HEK293 (cell line): ENCODE data around the gene CPA5.
A peak's percentile ranks its signal among the peaks of the same experiment; 100 is the strongest.

Experiments
- CTCF ChIA-PET: fragments of 350-600 bp; formaldehyde crosslinking; extraction: SDS; loops from one replicate; lab custom pipeline; 2021; ENCODE audit warnings: antibody characterized with exemption; lab: Yijun Ruan, JAX
- POLR2A ChIA-PET: fragments of 300-600 bp; formaldehyde crosslinking; extraction: SDS; loops from one replicate; lab custom pipeline; 2020; ENCODE audit warnings: antibody characterized with exemption, inconsistent platforms; lab: Yijun Ruan, JAX
- H3K27ac ChIP-seq: fragments of 200-500 bp; sonication (Bioruptor generic); 2 replicates; pipeline ENCODE4 v1.5.1; 2014; ENCODE audit warnings: low read depth, low read length, control low read depth, inconsistent platforms; ENCODE audit errors: extremely low read depth
- H3K36me3 ChIP-seq, 2 experiments: fragments of 200-500 bp in 1 of 2; sonication (Bioruptor generic) in 1 of 2; 1 replicate in 1 of 2; 2 replicates in 1 of 2; pipeline ENCODE4 v1.5.1; 2014 to 2017; ENCODE audit warnings: inconsistent platforms in 2 of 2, low read length in 2 of 2; ENCODE audit not compliant: control insufficient read depth in 2 of 2, insufficient read depth in 1 of 2
- H3K4me1 ChIP-seq: fragments of 200-500 bp; sonication (Bioruptor generic); 2 replicates; pipeline ENCODE4 v1.5.1; 2014; ENCODE audit warnings: mild to moderate bottlenecking, low read length, inconsistent platforms; ENCODE audit not compliant: control insufficient read depth, insufficient read depth
- H3K4me3 ChIP-seq: 2 replicates; pipeline ENCODE4 v1.5.1; 2011; ENCODE audit warnings: low read depth, mild to moderate bottlenecking, control low read depth, low read length, moderate library complexity
- H3K9me3 ChIP-seq: fragments of 200-500 bp; sonication (Bioruptor generic); 2 replicates; pipeline ENCODE4 v1.5.1; 2014; ENCODE audit warnings: low read depth, low read length, inconsistent platforms; ENCODE audit not compliant: control insufficient read depth, insufficient read depth
- GFI1B ChIP-seq: fragments of 450-650 bp; formaldehyde crosslinking; IDR thresholded peaks from 2 replicates; pipeline ENCODE4 v1.5.1; 2016; ENCODE audit warnings: missing biosample characterization, missing genetic modification characterization
- KLF9 ChIP-seq: fragments of 450-650 bp; formaldehyde crosslinking; IDR thresholded peaks from 2 replicates; pipeline ENCODE4 v1.5.1; 2016; ENCODE audit warnings: missing biosample characterization, missing genetic modification characterization, low read depth
- ZIC2 ChIP-seq: fragments of 450-650 bp; formaldehyde crosslinking; IDR thresholded peaks from 2 replicates; pipeline ENCODE4 v1.5.1; 2016; ENCODE audit warnings: missing biosample characterization, missing genetic modification characterization
- ZNF133 ChIP-seq: fragments of 450-650 bp; formaldehyde crosslinking; IDR thresholded peaks from 2 replicates; pipeline ENCODE4 v1.5.1; 2016; ENCODE audit warnings: missing biosample characterization, missing genetic modification characterization
- ZNF169 ChIP-seq: fragments of 450-650 bp; formaldehyde crosslinking; IDR thresholded peaks from 2 replicates; pipeline ENCODE4 v1.5.1; 2016; ENCODE audit warnings: missing biosample characterization, missing genetic modification characterization
- ZNF2 ChIP-seq: fragments of 450-650 bp; formaldehyde crosslinking; IDR thresholded peaks from 2 replicates; pipeline ENCODE4 v1.5.1; 2016; ENCODE audit warnings: missing biosample characterization, missing genetic modification characterization
- ZNF202 ChIP-seq: fragments of 450-650 bp; formaldehyde crosslinking; IDR thresholded peaks from 2 replicates; pipeline ENCODE4 v1.5.1; 2016; ENCODE audit warnings: missing biosample characterization, missing genetic modification characterization, borderline replicate concordance
- ZNF23 ChIP-seq: fragments of 450-650 bp; formaldehyde crosslinking; IDR thresholded peaks from 2 replicates; pipeline ENCODE4 v1.5.1; 2016; ENCODE audit warnings: missing biosample characterization, missing genetic modification characterization, borderline replicate concordance
- ZNF24 ChIP-seq: fragments of 450-650 bp; formaldehyde crosslinking; IDR thresholded peaks from 2 replicates; pipeline ENCODE4 v1.5.1; 2016; ENCODE audit warnings: missing biosample characterization, missing genetic modification characterization
- ZNF248 ChIP-seq: fragments of 450-650 bp; formaldehyde crosslinking; IDR thresholded peaks from 2 replicates; pipeline ENCODE4 v1.5.1; 2017; ENCODE audit warnings: missing biosample characterization, missing genetic modification characterization
- ZNF48 ChIP-seq: fragments of 450-650 bp; formaldehyde crosslinking; IDR thresholded peaks from 2 replicates; pipeline ENCODE4 v1.5.1; 2016; ENCODE audit warnings: missing biosample characterization, missing genetic modification characterization
- ZNF596 ChIP-seq: fragments of 450-650 bp; IDR thresholded peaks from 2 replicates; pipeline ENCODE4 v1.5.0; 2018; ENCODE audit warnings: missing biosample characterization, mild to moderate bottlenecking, missing genetic modification characterization, moderate library complexity
- ZSCAN30 ChIP-seq: fragments of 450-650 bp; IDR thresholded peaks from 2 replicates; pipeline ENCODE4 v1.5.1; 2018; ENCODE audit warnings: missing biosample characterization, mild to moderate bottlenecking, missing genetic modification characterization, moderate library complexity
- TF ChIP-seq, protein P1 (sequence below): fragments of 450-650 bp; formaldehyde crosslinking; IDR thresholded peaks from 2 replicates; pipeline ENCODE4 v1.5.1; 2017; ENCODE audit warnings: missing biosample characterization, mild to moderate bottlenecking, missing genetic modification characterization, moderate library complexity
- TF ChIP-seq, protein P2 (sequence below): fragments of 450-650 bp; formaldehyde crosslinking; IDR thresholded peaks from 2 replicates; pipeline ENCODE4 v1.5.1; 2016; ENCODE audit warnings: missing biosample characterization, missing genetic modification characterization
- TF ChIP-seq, protein P3 (sequence below): fragments of 450-650 bp; formaldehyde crosslinking; IDR thresholded peaks from 2 replicates; pipeline ENCODE4 v1.5.1; 2017; ENCODE audit warnings: missing biosample characterization, missing genetic modification characterization
- TF ChIP-seq, protein P4 (sequence below): fragments of 450-650 bp; formaldehyde crosslinking; IDR thresholded peaks from 2 replicates; pipeline ENCODE4 v1.5.1; 2016; ENCODE audit warnings: missing biosample characterization, missing genetic modification characterization
- TF ChIP-seq, protein P5 (sequence below): fragments of 450-650 bp; formaldehyde crosslinking; IDR thresholded peaks from 2 replicates; pipeline ENCODE4 v1.5.1; 2016; ENCODE audit warnings: missing biosample characterization, missing genetic modification characterization
- TF ChIP-seq, protein P6 (sequence below): fragments of 450-650 bp; formaldehyde crosslinking; IDR thresholded peaks from 2 replicates; pipeline ENCODE4 v1.5.1; 2016; ENCODE audit warnings: missing biosample characterization, missing genetic modification characterization

The CPA5 gene

DNA sequence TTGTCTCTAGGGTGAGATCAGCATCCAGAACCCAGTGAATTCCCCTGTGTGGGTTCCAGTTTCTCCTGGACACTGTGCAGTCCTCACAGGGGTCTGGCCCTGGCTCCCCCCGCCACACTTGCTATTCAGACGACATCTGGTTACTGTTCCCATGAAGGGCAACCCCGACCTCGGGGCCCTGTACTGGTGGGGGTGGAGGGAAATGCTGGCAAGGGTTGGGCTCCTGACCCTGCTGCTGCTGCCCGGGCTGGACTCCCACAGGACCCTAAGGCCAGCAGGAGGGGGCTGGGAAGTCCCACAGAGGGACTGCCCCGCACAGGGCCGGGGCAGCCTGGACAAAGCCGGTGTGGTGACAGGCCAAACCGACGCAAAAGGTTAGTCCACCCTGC is 34.9 kb downstream of the CPA5 start (continued):
- TF ChIP-seq, protein P1, sequence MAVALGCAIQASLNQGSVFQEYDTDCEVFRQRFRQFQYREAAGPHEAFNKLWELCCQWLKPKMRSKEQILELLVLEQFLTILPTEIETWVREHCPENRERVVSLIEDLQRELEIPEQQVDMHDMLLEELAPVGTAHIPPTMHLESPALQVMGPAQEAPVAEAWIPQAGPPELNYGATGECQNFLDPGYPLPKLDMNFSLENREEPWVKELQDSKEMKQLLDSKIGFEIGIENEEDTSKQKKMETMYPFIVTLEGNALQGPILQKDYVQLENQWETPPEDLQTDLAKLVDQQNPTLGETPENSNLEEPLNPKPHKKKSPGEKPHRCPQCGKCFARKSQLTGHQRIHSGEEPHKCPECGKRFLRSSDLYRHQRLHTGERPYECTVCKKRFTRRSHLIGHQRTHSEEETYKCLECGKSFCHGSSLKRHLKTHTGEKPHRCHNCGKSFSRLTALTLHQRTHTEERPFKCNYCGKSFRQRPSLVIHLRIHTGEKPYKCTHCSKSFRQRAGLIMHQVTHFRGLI (tag by site-specific recombination) = no peak
- TF ChIP-seq ZNF48 = no peak
- TF ChIP-seq, all 188 proteins: peak for 0

DNA sequence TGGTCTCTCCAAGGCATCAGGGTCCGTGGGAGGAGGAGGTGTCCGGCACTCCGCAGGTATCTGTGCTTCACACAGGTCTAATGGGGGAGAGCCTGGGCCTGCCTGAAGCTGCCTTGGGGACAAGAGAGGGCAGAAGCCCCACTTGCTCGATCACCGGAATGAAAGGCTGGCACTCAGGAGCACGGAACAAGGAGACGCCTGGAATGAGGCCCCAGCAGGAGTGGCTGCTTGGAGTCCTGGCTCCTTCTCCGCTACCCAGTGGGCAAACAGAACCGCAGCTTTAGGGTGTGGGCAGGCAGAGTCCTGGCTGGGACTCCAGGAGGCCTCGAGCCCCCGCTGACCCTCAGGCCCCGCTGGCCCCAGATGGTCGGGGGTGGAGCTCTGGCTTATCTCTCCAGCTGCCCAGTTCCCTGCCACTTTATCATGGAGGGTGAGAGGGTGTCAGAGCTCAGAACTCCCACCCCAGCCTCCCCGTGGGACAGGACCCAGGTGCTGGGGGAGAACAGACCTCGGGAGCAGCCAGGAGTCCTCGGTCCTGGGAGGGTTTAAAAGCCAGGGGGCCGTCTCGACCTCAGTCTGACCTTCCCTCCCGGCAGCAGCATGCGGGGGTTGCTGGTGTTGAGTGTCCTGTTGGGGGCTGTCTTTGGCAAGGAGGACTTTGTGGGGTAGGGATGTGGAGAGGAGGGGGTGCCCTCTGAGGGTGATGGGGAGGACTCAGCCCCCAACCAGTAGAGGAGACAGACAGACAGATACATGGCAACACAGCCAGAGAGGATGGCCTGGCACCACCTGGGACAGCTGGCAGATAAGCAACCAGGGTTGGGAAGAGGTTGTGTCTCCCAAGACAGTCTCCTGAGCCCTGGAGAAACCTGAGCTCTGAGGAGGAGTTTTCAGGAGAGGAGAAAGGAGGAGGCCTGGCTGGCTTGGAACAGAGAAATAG is 35.6 kb downstream of the CPA5 start, which contains the start of gene CPA1:
Gene CPA1 (plus strand): TSS at position 574 of the 940 bp plus-strand sequence. CDS start 27 bp downstream, at position 601.
- Histone ChIP-seq H3K4me3 (no peak within 1 kb of the TSS), H3K36me3 (no peaks in the 10 kb centered on the region), H3K4me1 (no peaks in the 10 kb centered on the region), H3K27ac (no peak within 1 kb of the TSS), H3K9me3 (no peaks in the 10 kb centered on the region)
- POLR2A ChIA-PET = no interaction called here
- CTCF ChIA-PET = interaction anchor here (0.6 to 0.7 kb wide), 2 partner anchors 156 to 627 kb away, joined by 3 to 5 read pairs; no protein-coding TSS in a partner anchor
- TF ChIP-seq, protein P2, sequence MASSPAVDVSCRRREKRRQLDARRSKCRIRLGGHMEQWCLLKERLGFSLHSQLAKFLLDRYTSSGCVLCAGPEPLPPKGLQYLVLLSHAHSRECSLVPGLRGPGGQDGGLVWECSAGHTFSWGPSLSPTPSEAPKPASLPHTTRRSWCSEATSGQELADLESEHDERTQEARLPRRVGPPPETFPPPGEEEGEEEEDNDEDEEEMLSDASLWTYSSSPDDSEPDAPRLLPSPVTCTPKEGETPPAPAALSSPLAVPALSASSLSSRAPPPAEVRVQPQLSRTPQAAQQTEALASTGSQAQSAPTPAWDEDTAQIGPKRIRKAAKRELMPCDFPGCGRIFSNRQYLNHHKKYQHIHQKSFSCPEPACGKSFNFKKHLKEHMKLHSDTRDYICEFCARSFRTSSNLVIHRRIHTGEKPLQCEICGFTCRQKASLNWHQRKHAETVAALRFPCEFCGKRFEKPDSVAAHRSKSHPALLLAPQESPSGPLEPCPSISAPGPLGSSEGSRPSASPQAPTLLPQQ (tag by site-specific recombination) = no peak
- no peak for TF ChIP-seq ZNF23
- TF ChIP-seq ZNF596 (tag by site-specific recombination) = no peak
- no peak for TF ChIP-seq ZNF24 (tag by site-specific recombination)
- TF ChIP-seq ZIC2 = peak; percentile 28; the same call in 1 of the 2 replicates
- TF ChIP-seq, protein P3, sequence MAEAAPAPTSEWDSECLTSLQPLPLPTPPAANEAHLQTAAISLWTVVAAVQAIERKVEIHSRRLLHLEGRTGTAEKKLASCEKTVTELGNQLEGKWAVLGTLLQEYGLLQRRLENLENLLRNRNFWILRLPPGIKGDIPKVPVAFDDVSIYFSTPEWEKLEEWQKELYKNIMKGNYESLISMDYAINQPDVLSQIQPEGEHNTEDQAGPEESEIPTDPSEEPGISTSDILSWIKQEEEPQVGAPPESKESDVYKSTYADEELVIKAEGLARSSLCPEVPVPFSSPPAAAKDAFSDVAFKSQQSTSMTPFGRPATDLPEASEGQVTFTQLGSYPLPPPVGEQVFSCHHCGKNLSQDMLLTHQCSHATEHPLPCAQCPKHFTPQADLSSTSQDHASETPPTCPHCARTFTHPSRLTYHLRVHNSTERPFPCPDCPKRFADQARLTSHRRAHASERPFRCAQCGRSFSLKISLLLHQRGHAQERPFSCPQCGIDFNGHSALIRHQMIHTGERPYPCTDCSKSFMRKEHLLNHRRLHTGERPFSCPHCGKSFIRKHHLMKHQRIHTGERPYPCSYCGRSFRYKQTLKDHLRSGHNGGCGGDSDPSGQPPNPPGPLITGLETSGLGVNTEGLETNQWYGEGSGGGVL (tag by site-specific recombination) = 0 out of 2 replicates have a peak, but pooled peaks have one; percentile 9
- TF ChIP-seq, protein P4, sequence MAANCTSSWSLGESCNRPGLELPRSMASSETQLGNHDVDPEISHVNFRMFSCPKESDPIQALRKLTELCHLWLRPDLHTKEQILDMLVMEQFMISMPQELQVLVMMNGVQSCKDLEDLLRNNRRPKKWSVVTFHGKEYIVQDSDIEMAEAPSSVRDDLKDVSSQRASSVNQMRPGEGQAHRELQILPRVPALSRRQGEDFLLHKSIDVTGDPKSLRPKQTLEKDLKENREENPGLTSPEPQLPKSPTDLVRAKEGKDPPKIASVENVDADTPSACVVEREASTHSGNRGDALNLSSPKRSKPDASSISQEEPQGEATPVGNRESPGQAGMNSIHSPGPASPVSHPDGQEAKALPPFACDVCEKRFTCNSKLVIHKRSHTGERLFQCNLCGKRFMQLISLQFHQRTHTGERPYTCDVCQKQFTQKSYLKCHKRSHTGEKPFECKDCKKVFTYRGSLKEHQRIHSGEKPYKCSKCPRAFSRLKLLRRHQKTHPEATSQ (tag by site-specific recombination) = no peak
- TF ChIP-seq ZSCAN30 (tag by site-specific recombination) = no peak

DNA sequence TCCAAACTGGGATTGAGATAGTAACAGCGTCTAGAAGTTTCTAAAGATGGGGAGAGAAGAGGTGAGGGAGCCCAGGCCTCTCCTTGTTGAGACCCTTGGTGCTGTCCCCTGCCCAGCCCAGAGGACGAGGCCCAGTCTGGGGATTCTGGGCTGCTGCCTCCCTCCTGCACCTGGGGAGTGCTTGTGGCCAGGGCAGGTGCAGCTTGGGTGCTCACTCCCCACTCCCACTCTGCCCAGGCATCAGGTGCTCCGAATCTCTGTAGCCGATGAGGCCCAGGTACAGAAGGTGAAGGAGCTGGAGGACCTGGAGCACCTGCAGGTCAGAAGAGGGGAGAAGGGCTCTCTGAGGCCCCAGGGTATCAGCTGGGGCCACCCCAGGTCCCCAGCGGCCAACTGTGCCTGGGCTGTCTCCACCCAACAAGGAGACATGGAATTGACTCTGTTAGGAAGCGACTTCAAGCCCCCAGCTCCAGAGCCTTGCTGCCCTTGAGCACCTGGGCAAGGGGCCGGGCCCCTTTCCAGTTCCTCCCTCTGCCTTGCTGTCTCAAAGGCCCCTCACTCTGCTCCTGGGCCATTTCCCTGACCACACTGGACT is 36.3 kb downstream of the CPA5 start:
- POLR2A ChIA-PET = no interaction called here
- H3K9me3 ChIP-seq = no peaks in the 10 kb centered on the region
- CTCF ChIA-PET = interaction anchor here (0.6 to 0.7 kb wide), 2 partner anchors 155 to 628 kb away, joined by 3 to 5 read pairs; no protein-coding TSS in a partner anchor
- H3K36me3 ChIP-seq = no peaks in the 10 kb centered on the region
- no peak overlapping the region for H3K4me3 ChIP-seq
- H3K4me1 ChIP-seq = no peaks in the 10 kb centered on the region
- no peak overlapping the region for H3K27ac ChIP-seq
- TF ChIP-seq, protein P5, sequence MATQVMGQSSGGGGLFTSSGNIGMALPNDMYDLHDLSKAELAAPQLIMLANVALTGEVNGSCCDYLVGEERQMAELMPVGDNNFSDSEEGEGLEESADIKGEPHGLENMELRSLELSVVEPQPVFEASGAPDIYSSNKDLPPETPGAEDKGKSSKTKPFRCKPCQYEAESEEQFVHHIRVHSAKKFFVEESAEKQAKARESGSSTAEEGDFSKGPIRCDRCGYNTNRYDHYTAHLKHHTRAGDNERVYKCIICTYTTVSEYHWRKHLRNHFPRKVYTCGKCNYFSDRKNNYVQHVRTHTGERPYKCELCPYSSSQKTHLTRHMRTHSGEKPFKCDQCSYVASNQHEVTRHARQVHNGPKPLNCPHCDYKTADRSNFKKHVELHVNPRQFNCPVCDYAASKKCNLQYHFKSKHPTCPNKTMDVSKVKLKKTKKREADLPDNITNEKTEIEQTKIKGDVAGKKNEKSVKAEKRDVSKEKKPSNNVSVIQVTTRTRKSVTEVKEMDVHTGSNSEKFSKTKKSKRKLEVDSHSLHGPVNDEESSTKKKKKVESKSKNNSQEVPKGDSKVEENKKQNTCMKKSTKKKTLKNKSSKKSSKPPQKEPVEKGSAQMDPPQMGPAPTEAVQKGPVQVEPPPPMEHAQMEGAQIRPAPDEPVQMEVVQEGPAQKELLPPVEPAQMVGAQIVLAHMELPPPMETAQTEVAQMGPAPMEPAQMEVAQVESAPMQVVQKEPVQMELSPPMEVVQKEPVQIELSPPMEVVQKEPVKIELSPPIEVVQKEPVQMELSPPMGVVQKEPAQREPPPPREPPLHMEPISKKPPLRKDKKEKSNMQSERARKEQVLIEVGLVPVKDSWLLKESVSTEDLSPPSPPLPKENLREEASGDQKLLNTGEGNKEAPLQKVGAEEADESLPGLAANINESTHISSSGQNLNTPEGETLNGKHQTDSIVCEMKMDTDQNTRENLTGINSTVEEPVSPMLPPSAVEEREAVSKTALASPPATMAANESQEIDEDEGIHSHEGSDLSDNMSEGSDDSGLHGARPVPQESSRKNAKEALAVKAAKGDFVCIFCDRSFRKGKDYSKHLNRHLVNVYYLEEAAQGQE (tag by site-specific recombination) = no peak
- TF ChIP-seq, protein P6, sequence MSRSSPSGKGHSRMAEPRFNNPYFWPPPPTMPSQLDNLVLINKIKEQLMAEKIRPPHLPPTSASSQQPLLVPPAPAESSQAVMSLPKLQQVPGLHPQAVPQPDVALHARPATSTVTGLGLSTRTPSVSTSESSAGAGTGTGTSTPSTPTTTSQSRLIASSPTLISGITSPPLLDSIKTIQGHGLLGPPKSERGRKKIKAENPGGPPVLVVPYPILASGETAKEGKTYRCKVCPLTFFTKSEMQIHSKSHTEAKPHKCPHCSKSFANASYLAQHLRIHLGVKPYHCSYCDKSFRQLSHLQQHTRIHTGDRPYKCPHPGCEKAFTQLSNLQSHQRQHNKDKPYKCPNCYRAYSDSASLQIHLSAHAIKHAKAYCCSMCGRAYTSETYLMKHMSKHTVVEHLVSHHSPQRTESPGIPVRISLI (tag by site-specific recombination) = no peak
- TF ChIP-seq ZNF169 (tag by site-specific recombination) (no peak), ZNF2 (no peak), GFI1B (tag by site-specific recombination) (no peak), ZNF133 (tag by site-specific recombination) (no peak), ZNF202 (tag by site-specific recombination) (no peak), ZNF248 (tag by site-specific recombination) (no peak), KLF9 (tag by site-specific recombination) (no peak)
